Fibroblast of skin of scalp (primary cell): Measurements from ENCODE around the gene CTCF.

Experiments used
- DNase-seq: peaks from one replicate; pipeline ENCODE4 v3.0.0-alpha.2; 2013

CTCF gene

DNA sequence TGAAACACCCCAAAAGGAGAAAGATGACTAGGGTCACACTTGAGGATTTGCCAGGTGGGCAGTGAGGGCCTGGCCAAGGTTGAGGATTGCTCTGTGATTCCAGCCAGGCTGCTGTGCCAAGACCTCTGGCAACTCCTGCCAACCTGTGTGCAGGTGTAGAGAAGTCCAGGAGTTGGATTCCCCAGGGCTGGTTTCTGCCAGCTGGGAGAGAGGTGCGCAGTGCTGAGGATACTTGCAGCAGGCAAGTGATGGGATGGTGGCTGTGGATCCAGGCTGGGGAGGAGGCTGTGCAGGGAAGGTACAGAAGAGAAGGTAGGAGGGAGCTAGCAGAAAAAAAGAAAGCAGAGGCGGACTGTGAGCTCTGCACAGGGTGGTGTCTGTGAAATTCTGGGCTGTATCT lies 27.1 kb upstream of the CTCF start:
- DNase-seq: no peak

DNA sequence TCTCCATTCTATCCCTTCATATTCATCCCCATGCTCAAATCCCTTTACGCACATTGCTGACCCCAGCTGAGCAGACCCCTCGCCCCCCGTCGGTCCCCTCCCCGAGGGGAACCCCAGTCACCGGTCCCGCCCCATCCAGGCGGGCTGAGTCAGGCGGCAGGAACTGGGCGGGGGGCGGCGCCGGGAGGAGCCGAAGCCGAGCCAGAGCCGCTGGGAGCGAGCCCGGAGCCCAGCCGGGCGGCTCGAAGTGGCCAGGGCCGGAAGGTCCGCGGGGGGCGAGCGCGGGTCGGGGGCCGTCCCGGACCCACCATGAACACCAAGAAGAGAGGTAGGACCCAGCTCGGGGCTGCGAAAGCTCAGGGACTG lies 25.1 kb upstream of the CTCF start:
- peak; percentile 49 for DNase-seq

DNA sequence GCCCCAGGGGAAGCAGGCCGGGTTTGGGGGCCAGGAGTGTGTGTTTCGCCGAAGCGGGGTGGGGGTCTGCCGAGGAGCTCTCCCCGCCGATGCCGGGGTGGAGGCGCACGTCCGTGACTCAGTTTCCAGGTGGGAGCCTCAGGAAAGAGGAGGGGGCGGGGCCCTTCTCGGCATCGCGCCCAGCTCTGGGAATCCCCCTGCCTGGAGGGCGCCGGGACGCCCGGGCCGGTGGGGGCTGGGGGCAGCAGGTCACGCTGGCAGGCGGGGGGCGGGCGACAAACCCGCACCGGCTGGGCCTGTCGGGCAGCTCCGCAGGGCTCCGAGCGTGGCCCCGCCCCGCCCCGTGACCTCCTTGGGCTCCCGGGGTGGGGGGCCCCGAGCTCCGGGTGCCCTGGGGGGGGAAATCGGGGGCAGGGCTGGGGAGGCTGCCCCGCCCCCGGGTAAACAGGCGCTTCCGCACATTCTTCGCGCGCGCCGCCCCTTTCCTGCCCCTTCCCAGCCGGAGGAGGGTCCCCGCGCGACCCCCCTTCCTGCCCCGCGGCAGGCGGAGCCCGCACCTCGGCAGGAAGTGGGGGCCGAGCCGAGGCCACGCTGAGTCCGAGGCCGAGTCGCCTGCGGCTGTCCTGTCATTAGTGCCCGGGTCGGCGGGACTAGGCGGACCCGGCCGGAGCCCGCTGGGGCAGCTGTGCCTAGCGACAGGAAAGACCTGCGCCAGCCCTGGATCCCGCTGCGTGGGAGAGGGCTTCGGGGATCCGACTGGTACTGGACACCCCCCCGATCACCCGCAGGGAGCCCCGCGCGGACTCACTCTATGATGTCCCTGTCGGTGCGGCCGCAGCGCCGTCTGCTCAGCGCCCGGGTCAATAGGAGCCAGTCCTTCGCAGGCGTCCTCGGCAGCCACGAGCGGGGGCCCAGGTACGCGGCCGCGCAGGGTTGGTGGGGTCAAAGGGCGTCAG lies 24.4 kb upstream of the CTCF start:
- no peak for DNase-seq

DNA sequence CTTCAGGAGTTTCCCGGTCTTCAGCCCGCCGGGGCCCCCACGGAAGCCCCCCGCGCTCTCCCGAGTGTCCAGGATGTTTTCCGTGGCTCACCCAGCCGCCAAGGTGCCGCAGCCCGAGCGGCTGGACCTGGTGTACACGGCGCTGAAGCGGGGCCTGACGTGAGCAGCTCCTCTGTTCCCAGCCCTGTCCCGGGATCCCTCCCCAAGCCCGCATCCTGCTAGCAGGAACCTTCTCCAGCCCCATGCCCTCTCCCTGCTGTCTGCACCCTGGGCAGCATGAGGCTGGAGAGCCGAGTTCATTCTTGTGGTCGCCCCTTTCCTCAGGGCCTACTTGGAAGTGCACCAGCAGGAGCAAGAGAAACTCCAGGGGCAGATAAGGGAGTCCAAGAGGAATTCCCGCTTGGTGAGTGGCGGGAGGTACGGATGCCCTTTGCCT lies 23.6 kb upstream of the CTCF start:
- peak; percentile 50 for DNase-seq

DNA sequence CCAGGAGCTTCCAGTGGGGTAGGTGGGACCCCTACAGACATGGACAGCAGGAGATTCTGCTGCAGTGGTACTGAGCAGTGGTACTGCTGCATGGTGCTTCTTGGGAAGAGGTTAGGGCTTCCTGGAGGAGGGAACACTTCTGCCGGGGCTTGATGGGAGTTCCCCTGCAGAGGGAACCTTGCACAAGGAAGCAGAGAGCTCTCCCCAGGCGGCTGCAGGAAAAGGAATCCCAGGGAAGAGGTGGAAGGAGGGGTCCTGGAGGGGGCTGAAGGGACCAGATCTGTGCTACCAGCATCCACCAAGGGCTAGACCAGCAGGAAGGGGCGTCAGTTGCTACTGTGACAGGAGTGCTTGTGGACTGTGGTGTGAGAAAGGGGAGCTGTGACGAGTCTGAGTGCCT lies 23.1 kb upstream of the CTCF start:
- DNase-seq: no peak

DNA sequence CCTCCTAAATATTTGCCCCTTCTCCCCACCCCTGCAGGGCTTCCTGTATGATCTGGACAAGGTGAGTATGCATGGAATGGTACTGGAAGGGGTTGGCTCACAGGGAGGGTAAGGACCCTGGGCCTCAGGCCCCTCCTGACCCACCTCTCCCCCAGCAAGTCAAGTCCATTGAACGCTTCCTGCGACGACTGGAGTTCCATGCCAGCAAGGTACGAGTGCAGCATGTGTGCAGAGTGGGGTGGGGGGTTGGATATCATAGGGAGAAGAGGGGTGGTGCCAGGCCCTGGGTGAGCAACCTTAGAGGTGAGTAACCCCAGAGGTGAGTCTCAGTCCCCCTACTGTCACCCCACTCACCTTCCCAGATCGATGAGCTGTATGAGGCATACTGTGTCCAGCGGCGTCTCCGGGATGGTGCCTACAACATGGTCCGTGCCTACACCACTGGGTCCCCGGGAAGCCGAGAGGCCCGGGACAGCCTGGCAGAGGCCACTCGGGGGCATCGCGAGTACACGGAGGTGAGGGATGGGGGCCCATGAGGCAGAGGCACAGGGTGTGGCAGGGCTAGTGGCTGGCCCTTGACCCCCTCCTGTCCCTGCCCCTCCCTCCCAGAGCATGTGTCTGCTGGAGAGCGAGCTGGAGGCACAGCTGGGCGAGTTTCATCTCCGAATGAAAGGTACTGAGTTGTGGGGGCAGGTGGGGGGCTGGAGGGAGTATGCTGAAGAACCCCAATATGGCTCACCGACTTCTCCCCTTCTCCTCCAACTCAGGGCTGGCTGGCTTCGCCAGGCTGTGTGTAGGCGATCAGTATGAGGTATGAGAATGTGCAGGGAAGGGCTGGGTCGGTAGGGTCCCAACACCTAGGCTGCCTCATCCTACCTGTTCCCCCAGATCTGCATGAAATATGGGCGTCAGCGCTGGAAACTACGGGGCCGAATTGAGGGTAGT lies 22.4 kb upstream of the CTCF start:
- no peak for DNase-seq

DNA sequence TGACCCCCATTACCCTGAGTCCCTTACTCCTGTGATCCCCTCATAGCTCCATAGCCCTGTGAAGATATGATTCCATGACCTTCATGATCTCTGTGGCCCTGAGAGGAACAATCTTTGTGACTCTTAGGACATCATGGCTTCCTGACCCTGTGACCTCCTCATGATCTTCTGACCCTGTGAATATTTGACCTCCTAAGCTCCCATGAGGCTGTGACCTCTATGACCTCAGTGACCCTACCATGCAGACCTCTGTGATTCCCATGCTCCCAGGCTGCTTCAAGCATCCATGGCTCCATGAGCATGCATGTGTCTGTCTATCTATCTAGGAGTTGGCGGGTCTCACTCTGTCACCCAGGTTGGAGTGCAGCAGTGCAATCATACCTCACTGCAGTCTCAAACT lies 21.6 kb upstream of the CTCF start:
- no peak for DNase-seq

DNA sequence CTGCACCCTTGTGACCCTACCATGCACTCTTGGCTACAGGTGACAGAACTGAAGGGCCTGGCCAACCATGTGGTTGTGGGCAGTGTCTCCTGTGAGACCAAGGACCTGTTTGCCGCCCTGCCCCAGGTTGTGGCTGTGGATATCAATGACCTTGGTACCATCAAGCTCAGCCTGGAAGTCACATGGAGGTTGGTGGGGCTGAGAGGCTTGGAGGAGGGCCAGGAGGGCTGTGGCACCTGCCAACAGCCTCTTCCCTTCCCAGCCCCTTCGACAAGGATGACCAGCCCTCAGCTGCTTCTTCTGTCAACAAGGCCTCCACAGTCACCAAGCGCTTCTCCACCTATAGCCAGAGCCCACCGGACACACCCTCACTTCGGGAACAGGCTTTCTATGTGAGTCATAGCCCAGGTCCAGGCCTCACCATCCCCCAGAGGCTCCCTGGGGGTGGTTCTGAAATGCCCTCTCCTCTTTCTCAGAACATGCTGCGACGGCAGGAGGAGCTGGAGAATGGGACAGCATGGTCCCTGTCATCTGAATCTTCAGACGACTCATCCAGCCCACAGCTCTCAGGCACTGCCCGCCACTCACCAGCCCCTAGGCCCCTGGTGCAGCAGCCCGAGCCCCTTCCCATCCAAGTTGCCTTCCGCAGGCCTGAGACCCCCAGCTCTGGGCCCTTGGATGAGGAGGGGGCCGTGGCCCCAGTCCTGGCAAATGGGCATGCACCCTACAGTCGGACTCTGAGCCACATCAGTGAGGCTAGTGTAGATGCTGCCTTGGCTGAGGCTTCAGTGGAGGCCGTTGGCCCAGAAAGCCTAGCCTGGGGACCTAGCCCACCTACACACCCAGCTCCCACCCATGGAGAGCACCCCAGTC lies 20.7 kb upstream of the CTCF start:
- DNase-seq: no peak

DNA sequence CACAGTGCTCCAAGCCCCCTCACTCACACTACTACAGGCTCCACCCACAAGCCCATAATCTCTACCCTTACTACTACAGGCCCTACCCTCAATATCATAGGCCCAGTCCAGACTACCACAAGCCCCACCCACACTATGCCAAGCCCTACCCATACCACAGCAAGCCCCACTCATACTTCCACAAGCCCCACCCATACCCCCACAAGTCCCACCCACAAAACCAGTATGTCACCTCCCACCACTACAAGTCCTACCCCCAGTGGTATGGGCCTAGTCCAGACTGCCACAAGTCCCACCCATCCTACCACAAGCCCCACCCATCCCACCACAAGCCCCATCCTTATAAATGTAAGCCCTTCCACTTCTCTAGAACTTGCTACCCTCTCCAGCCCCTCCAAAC lies 19.9 kb upstream of the CTCF start:
- DNase-seq: peak; percentile 80

DNA sequence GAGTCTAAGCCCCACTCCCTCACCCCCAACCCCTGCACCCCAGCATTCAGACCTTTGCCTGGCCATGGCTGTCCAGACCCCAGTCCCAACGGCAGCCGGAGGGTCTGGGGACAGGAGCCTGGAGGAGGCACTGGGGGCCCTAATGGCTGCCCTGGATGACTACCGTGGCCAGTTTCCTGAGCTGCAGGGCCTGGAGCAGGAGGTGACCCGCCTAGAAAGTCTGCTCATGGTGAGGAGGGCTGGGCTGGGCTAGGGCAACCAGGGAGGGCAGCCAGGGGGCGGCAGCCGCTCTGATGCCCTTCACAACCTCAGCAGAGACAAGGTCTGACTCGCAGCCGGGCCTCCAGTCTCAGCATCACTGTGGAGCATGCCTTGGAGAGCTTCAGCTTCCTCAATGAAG lies 19.3 kb upstream of the CTCF start:
- no peak for DNase-seq

DNA sequence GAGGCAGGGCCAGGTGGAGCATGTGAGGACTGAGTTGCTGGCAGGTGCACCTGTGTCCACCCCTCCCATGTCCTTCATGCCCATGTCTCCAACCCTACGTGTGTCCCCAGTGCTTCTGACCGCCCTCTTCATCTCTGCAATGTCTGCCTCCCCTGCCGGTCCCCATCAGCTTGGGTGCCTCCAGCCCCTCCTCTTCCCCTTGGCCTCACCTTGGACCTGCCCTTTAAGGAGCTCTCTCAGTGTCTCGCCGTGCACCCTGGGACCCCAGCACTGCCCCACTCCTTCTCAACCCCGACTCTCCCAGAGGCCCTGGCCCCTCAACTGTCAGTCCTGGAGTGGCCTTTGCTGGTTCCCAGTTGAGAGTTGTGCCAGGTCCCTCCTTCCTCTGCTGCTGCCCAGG lies 18.7 kb upstream of the CTCF start:
- DNase-seq: no peak

DNA sequence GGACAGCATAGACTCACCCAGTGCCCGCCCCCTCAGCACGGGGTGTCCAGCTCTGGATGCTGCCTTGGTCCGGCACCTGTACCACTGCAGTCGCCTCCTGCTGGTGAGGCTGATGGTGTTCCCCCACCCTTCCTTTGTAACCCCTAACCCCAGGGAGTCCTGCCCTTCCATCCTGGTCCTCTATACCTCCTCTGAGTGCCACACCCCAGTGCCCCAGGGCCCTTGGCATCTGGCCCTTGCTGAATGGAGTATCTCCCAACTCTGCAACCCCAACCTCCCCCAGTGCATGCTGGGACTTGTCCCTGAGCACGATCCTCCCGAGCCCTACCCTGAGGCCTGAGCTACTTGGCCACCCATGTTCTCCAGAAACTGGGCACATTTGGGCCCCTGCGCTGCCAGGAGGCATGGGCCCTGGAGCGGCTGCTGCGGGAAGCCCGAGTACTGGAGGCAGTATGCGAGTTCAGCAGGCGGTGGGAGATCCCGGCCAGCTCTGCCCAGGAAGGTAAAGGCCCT lies 17.9 kb upstream of the CTCF start:
- no peak for DNase-seq

DNA sequence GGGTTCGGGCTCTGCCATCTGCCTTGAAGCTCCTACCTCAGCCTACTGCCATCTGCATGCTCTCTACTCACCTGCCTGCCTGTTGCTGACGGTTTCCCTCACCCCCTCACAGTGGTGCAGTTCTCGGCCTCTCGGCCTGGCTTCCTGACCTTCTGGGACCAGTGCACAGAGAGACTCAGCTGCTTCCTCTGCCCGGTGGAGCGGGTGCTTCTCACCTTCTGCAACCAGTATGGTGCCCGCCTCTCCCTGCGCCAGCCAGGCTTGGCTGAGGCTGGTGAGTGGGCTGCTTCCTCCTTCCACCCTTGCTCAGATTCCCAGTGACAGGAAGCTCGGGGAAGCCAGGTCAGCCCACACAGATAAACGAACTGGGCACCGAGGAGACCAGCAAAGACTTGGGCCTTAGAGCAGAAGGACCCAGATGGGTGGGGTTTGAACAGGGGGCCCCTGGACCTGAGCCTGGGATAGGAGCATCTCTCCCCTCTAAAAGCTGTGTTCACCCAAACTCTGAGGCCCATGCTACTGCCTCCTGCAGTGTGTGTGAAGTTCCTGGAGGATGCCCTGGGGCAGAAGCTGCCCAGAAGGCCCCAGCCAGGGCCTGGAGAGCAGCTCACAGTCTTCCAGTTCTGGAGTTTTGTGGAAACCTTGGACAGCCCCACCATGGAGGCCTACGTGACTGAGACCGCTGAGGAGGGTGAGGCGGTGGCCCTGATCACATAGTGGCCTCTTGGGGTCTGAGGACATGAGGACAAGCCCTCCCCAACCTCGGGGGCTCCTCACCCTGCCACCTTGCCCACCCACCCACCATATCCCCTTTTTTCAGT lies 17.3 kb upstream of the CTCF start:
- DNase-seq: no peak

DNA sequence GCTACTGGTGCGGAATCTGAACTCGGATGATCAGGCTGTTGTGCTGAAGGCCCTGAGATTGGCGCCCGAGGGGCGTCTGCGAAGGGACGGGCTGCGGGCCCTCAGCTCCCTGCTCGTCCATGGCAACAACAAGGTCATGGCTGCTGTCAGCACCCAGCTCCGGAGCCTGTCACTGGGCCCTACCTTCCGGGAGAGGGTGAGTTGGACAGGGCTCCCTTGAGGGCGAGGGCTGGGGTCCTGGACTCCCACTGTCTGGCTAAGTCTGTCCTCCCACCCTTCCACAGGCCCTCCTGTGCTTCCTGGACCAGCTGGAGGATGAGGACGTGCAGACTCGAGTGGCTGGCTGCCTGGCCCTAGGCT lies 16.7 kb upstream of the CTCF start:
- no peak for DNase-seq

DNA sequence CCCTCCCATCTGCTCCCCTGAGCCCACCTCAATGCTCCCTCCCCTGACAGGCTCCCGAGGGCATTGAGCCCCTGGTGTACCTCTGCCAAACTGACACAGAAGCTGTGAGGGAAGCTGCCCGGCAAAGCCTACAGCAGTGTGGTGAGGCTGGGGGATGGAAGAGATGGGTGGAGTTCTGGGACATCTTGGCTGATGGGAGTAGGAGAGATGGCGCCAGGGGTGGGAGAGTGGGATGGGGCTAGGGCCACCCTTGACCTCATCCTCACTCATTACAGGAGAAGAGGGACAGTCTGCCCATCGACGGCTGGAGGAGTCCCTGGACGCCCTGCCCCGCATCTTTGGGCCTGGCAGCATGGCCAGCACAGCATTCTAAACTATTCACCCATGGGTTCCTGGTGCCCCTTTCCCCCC lies 16.2 kb upstream of the CTCF start:
- no peak for DNase-seq

DNA sequence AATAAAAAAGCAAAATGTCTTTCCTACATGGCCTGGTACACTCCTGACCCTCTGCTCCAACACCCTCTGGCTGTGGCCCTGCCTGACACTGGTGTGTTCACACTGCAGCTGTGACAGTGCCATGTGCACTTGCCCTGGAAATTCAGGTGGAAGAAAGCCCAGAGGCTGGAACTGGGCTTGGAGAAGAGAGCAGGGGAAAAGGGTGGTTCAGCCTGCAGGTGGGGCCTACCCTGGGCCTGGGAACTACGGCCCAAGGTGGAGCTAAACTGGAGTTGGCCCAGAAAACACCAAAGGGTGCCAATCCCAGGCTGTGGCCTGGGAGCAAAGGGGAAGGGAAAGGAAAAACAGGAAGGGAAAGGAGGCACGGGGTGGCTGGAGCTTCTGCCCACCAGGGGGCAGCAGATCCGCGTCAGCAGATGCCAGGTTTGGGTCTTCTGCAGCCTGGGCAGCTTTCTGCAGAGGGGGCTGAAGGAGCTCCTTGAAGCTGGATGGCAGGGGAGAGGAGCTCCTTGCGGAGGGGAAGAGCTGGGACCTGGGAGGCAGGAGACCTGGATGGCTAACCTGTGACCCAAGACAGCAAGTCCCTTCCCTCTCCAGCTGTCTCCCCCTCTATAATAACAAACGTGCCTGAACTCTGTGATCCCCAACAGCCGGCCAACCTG lies 15.4 kb upstream of the CTCF start:
- peak; percentile 67 for DNase-seq

DNA sequence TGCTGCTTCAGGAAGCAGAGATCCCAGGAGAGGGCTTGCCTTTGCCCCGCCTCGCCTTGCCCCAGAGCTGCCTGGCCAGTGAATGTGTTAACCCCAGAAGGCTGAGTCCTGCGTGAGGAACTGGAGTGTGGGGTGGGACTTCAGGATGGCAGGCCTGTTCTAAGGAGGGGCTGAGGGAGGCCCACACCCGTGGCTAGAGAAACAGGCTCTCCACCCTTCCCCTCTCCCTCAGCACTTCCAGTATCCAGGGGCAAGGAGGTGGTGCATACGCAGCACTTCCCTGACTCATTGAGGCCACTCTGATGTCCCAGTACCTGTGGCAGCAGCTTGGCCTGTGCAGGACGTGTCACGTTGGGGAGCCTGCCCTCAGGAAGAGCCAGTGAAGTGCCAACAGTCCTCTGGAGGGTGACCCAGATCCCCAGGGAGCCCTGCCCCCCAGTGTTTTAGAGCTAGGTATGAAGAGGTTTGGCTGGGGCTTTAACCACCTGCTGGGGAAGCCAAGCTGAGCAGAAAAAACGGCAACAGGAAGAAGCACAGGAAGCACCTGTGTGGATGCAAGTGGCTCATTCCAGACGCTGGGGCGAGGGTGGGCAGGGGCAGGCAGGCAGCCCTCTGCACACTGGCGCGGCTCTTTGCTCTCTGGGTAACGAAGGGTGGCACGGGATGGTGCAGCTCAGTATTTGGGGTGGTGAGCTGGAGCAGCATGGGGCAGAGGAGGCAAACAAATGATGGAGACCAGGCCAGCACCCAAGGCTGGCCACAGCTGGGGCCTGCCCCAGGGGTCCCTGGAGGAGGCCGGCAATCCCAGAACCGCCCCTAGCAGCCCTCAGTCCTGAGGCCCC lies 14.7 kb upstream of the CTCF start:
- DNase-seq: no peak

DNA sequence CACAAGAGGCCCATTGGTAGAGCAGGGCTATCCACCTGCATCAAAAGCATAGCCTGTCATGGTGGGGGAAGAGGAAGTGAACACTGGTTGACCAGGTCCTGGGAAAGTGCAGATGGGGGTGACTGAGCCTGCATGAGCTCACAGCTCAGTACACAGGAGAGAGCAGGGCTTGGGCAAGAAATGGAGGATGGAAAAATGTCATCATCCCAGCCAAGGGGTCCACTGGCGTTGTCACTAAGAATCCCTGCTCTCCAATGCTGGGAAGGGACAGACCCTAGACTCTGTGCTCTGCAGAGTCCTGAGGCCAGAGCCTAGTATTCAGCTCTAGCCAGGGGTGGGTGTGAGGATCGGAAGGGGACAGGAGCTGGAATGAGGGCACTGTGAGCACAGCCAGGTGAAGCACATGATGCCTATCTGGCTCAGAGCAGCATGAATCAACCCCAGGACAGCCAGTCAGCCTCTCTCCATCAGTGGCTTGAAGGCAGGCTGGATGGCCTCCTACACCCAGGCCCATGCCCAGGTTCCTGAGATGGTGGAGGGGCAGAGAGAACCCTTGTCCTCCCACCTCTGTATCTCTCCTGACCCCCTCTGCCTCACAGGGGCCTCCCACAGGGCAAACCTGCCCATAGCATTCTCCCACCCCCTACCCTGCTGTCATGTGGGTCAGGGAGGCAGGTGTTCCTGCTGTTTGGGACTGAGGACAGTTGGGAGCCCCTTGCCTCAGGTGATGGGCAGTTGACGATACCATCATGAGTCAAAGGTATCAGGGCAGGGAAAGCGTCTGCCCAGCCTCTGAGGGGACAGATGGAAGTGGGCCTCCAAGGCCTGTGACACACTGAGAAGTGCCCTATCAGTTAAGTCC lies 13.8 kb upstream of the CTCF start:
- no peak for DNase-seq

DNA sequence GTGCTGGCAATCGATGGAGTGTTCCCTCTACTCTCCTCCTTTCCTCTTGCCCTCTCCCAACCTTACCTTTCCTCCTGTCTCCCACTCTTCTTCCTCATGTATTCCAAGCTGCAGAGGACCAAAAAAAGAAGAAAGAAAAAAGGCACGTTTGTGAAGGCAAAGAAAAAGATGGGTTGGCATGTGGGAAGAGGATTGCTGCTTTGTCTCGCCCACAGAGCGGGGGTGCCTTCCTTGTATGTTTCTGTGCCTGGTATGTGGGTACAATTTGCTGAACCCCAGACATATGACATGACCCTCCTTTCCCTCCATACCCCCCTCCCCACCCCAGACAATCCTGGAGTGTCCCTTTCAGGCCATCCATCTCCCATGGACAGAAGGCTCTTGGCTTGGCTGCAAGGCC lies 13.1 kb upstream of the CTCF start:
- no peak for DNase-seq
